UCSD-AML1 (cell line): Measurements from ENCODE around the gene CLIP1.

Experiments used
- DNase-seq: peaks from one replicate; lab custom pipeline; 2025; ENCODE audit not compliant: unreplicated experiment; lab: John Stamatoyannopoulos, UW

The CLIP1 gene

DNA sequence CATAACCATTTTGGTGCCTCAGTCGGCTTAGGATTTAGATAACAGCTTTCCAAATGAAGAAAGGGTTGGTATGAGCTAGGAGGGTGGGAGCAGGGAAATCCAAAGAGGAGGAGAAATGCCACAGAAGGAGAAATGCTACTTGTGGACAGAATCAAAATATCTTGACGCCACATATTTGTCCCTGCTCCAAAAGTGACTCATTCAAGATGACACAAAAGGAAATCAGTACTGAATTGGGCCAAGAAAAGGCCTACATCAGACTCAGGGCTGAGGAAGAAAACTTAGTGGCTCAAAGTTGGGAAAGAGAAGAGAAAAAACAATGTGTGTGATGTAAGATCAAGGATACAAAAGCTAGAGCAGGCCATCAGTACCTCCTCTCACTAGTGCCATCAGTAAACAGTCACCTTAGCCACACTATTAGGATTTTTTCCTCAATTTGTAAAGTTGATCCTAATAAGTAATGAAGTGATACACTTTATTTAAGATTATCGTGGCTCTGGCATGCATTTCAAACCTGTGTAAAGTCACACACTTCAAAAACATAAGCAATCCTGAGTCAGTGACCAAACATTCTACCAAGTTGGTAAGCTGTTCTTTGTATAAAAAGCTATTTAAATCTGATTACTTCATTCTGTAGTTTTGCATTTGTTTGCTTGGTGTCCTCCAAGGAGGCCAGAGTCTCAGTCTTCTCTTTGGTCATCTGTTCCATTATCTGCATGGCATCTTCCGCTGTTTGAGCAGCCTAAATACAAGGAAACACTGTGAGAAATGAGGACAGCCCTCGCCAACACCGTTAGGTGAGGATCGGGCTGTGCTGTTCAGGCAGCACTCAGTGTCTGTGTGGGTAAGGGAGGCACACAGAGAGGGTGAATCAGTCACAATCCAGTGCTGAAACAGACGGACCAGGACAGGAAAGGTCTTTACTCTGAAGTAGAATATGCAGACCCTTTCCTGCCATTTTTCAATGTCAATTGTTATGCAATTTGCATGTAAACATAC lies 103.6 kb downstream of the CLIP1 start:
- DNase-seq = no peak

DNA sequence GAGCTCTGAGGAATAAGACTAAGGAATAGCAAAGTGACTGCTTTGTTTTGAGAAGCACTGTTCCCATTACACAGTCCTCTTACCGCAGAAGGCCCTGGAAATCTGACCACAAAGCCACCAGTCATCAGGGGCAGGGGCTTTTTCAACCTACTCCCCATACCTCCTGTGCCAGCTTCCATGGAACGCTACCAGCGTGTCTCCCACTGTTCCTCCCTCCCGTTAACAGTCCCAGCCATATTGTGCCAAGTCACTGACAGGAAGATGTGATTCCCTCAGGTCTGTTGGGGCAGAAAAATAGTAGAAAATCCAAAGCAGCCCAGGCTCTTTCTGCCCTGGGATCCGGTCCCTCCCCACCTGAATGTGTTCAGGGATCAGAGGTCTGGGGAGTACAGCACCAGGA lies 109.5 kb downstream of the CLIP1 start:
- DNase-seq = no peak

DNA sequence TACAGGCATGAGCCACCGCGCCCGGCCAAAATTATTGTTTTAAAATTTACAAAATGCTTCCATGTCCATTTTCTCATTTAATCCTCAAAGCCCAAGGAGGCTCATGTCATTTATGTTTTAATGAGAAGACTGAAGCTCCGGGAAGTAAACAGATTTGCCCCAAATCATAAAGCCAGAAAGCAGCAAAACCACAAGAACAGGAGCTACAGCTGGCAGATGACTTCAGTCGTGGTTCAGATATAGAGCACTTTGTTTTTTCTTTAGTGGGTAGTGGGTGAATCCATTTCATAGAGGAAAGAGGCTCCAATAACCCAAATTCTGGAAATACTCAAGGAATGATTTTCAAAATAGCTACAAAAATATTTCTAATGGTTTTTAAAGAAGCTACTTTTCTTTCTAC lies 110.8 kb downstream of the CLIP1 start:
- DNase-seq = no peak

GRCh38 chr12:122310626-122311333 lies 111.7 kb downstream of the CLIP1 start:
- DNase-seq = no peak

- no peak for DNase-seq
Measured at GRCh38 chr12:122309564-122310121, 112.8 kb downstream of the CLIP1 start.

DNA sequence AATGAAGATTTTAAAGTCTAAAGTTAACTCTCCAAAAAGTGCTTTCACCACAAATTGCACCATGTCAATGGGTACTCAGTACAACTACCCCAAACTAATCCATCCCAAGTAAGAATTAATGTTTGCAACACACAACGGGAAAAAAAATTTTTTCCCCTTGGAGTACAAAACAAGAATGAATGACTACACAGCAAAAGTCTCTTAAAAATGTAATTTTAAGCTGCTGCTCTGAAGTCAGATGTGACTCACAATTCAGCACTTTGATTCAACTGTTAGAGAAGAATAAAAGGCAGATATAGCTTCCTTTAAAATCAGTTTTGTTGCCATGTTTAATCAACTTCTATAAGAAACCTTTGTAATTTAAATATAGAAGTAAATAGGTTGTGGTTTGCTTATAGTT lies 113.7 kb downstream of the CLIP1 start:
- DNase-seq = no peak

DNA sequence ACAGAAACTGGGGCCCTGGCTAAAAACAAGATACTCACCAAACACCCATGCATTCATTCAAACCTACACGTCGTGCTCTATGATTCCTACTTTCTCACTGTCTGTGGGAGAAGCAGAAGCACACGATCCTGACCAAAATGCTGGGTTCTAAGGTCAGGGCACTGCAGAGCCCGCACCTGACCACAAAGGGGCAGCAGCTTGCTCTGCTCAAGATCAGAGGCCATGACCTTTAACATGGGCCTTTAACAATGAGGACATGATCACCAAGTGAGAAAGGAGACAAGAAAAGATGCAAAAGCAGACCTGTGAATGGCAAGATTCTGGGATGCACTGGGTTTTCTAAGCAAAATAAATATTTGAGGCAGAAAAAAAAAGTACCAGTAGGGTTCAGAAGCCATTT lies 116.1 kb downstream of the CLIP1 start:
- no peak for DNase-seq

- DNase-seq = no peak
Measured at GRCh38 chr12:122304924-122305323, 117.5 kb downstream of the CLIP1 start.

GRCh38 chr12:122303068-122303467 lies 119.4 kb downstream of the CLIP1 start:
- DNase-seq = no peak

DNA sequence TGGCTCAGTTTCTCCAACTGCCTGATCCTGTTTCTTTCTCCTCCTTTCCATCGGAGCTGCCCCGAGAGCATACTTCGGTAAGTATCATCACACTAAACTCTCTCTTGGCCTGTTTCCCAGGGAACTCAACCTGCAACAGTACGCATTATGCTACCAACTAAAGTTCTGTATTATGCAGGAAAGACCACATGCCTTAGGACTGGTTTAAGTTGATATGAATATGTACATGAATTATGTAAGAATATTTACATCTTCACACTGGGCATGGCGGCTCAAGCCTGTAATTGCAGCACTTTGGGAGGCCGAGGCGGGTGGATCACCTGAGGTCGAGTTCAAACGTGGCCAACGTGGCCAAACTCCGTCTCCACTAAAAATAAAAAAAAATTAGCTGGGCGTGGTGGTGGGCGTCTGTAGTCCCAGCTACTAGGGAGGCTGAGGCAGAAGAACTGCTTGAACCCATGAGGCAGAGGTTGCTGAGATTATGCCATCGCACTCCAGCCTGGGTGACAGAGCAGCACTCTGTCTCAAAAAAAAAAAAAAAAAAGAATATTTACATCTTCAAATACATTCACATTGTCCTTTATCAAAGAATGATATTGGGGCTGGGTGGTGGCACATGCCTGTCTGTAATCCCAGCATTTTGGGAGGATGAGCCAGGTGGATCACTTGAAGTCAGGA lies 124.3 kb downstream of the CLIP1 start:
- DNase-seq = no peak

- no peak for DNase-seq
Measured at GRCh38 chr12:122297494-122297893, 125.0 kb downstream of the CLIP1 start.

DNA sequence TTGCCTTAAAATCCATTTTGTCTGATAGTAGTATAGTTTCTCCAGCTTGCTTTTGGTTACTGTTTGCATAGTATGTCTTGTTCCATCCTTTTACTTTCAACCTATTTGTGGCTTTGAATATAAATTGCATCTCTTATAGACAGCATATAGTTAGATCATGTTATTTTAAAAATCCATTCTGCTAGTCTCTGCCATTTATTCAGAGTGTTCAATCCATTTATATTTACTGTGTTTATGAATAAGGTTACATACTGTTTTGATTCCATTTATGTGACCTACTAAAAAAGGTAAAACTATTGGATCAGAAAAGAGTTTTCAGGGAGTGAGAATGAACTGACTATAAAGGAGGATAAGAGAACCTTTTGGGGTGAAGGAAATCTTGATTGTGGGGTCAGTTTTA lies 126.6 kb downstream of the CLIP1 start:
- DNase-seq = no peak

DNA sequence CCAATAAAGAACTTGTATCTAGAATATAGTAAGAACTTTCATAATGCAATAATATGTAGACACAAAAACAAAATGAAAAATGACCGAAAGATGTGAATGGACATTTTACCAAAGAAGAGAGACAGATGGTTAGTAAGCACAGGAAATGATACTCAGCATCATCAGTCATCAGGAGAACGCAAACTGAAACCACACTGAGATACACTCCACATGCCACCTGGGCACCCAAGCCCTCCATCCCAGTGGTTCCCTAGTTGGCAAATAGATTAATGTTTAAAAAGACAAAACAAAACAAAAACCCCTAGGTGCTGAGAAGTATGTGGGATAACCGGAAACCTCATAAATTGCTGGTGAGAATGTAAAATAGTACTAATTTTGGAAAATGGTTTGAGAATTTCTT lies 129.4 kb downstream of the CLIP1 start:
- no peak for DNase-seq

GRCh38 chr12:122291431-122291830 lies 131.0 kb downstream of the CLIP1 start:
- no peak for DNase-seq

- no peak for DNase-seq
Measured at GRCh38 chr12:122283680-122284079, 138.8 kb downstream of the CLIP1 start.

DNA sequence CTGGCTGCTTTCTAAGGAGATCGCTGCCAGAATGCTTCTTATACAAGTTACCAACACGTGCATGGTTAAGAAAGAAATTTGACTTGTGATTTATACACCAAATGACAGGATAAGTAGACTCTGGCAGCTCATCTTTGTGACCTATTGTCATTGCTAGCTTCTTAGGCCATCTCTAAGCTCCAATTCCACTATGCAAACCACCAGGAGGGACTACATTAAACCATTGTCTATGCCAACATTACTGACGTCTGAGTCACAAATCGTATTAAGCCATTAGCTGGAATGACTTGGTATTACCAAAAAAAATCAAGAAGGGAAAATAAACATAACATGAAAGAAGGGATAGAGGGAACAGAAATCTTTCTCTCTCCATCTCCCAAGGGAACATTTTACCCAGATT lies 140.4 kb downstream of the CLIP1 start:
- no peak for DNase-seq

- DNase-seq = no peak
Measured at GRCh38 chr12:122276242-122276641, 146.2 kb downstream of the CLIP1 start.

- no peak for DNase-seq
Measured at GRCh38 chr12:122275459-122275858, 147.0 kb downstream of the CLIP1 start.

GRCh38 chr12:122266230-122266901 lies 156.1 kb downstream of the CLIP1 start, which contains the start of gene VPS33A:
VPS33A (minus strand) TSS chr12:122266494; CDS start chr12:122266408, 86 bp downstream.
- DNase-seq = peak; percentile 95

DNA sequence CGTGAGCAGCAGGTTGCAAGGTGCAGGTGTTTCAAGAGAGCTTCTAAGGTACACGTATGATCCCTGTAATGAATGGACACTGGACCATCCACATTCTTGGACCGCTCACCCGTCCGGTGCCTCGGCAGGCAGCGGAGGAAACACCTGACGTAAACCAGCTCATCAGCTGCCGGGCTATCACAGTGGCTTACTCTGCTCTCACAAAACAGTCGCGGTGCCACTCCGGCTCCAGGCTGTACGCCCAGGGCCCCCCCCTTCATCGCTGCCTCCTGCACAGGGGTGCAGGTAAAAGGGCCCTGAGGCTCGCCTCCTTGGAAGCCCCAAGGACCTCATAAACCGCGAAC lies 156.6 kb downstream of the CLIP1 start:
- no peak for DNase-seq

GRCh38 chr12:122265476-122265875 lies 157.0 kb downstream of the CLIP1 start:
- DNase-seq = no peak
